HepG2 (cell line): ENCODE results near the gene NRN1L. TPM values are rescaled to one million over a fixed set of nuclear protein-coding genes. Genes with fewer than 3 reads are reported as not detected.

Source experiments
- ATAC-seq: fragments of 200-7000 bp; cut with Tn5 transposase; 3 replicates; pipeline ENCODE4 v1.9.1; 2020; ENCODE audit warnings: mild to moderate bottlenecking, moderate library complexity
- BruUV-seq: library from RNA; stranded (reverse); fragments of 400-500 nt; replicated peaks from 2 replicates; lab custom pipeline; 2021; lab: Mats Ljungman, UMichigan
- CTCF ChIA-PET: fragments of 300-600 bp; formaldehyde crosslinking; extraction: SDS; loops from one replicate; lab custom pipeline; 2021; ENCODE audit warnings: low total read pairs, inconsistent platforms, low intra/inter-chr PET ratio; lab: Yijun Ruan, JAX
- POLR2A ChIA-PET: fragments of 350-600 bp; sonication (Branson Sonifier 250); formaldehyde crosslinking; loops from one replicate; lab custom pipeline; 2020; ENCODE audit warnings: antibody characterized with exemption, inconsistent platforms; lab: Yijun Ruan, JAX
- DNase-seq: peaks from one replicate; pipeline ENCODE4 v3.0.0-alpha.2; 2015; ENCODE audit warnings: low spot score
- FAIRE-seq: peaks from 3 replicates; lab custom pipeline; 2011; peaks lifted over from hg19 to GRCh38; lab: Jason Lieb, UNC
- H2AFZ ChIP-seq: one replicate; pipeline ENCODE4 v1.6.1; 2011; ENCODE audit warnings: low read length, inconsistent platforms
- H3K27ac ChIP-seq: fragments of 300-600 bp; 3 replicates; pipeline ENCODE4 v1.8.0; 2011; ENCODE audit warnings: mixed run types, mild to moderate bottlenecking, mixed read lengths, low read length, inconsistent platforms; ENCODE audit not compliant: insufficient read depth; ENCODE audit errors: extremely low read length
- H3K27me3 ChIP-seq, 2 experiments: fragments of 200-600 bp in 1 of 2; 2 replicates in 1 of 2; 3 replicates in 1 of 2; pipeline versions ENCODE4 v1.6.0 to v1.8.0; 2011; ENCODE audit warnings: low read length in 2 of 2, mild to moderate bottlenecking in 2 of 2, moderate library complexity in 2 of 2, inconsistent platforms in 1 of 2; ENCODE audit not compliant: insufficient read depth in 2 of 2, control insufficient read depth in 1 of 2
- H3K36me3 ChIP-seq, 2 experiments: fragments of 200-600 bp in 1 of 2; replicated peaks in 1 of 2; 2 replicates in 1 of 2; 3 replicates in 1 of 2; pipeline versions ENCODE4 v1.5.1 to v1.8.0; 2011; ENCODE audit warnings: low read length in 2 of 2, inconsistent platforms in 1 of 2; ENCODE audit not compliant: insufficient read depth in 2 of 2, control insufficient read depth in 1 of 2
- H3K4me1 ChIP-seq: 2 replicates; pipeline ENCODE4 v1.5.1; 2012; ENCODE audit warnings: low read length, inconsistent platforms; ENCODE audit not compliant: insufficient read depth
- H3K4me2 ChIP-seq: 2 replicates; pipeline ENCODE4 v1.6.0; 2011; ENCODE audit warnings: low read depth, low read length, inconsistent platforms
- H3K4me3 ChIP-seq, 3 experiments: fragments of 200-600 bp in 1 of 3; sonication (generic), shearing (Covaris generic) in 1 of 3; replicated peaks in 1 of 3; 2 replicates each; pipeline ENCODE4 v1.5.1; 2011 to 2016; ENCODE audit warnings: low read length in 3 of 3, inconsistent platforms in 2 of 3, low read depth in 2 of 3, mild to moderate bottlenecking in 2 of 3, control low read depth in 1 of 3, mixed read lengths in 1 of 3; ENCODE audit not compliant: insufficient read depth in 1 of 3
- H3K79me2 ChIP-seq: one replicate; pipeline ENCODE4 v1.6.1; 2011; ENCODE audit warnings: low read length, inconsistent platforms; ENCODE audit not compliant: insufficient read depth
- H3K9ac ChIP-seq: 2 replicates; pipeline ENCODE4 v1.6.0; 2011; ENCODE audit warnings: mild to moderate bottlenecking, low read depth, low read length, inconsistent platforms; ENCODE audit not compliant: insufficient read depth
- H3K9me3 ChIP-seq: 2 replicates; pipeline ENCODE4 v1.5.1; 2012; ENCODE audit warnings: mild to moderate bottlenecking, low read length
- H4K20me1 ChIP-seq: 2 replicates; pipeline ENCODE4 v1.6.0; 2011; ENCODE audit warnings: inconsistent platforms, mild to moderate bottlenecking, low read length, moderate library complexity; ENCODE audit not compliant: insufficient read depth
- HIVEP1 ChIP-seq: sonication (generic); formaldehyde crosslinking; IDR thresholded peaks from 2 replicates; pipeline ENCODE4 v1.4.0; 2020; ENCODE audit warnings: mild to moderate bottlenecking, missing genetic modification reagents
- MXI1 ChIP-seq: IDR thresholded peaks from 3 replicates; pipeline ENCODE4 v1.6.1; 2012; ENCODE audit warnings: low read depth, low read length, inconsistent platforms, borderline replicate concordance
- PITX1 ChIP-seq: sonication (generic); formaldehyde crosslinking; IDR thresholded peaks from 2 replicates; pipeline ENCODE4 v1.5.1; 2020; ENCODE audit warnings: mild to moderate bottlenecking, missing genetic modification reagents
- TBX3 ChIP-seq: fragments of 450-650 bp; IDR thresholded peaks from 2 replicates; pipeline ENCODE4 v1.6.1; 2017; ENCODE audit warnings: antibody characterized with exemption, mild to moderate bottlenecking, inconsistent platforms, borderline replicate concordance
- ZC3H13 ChIP-seq: sonication (generic); formaldehyde crosslinking; IDR thresholded peaks from 2 replicates; pipeline ENCODE4 v1.8.1; 2023; ENCODE audit warnings: mild to moderate bottlenecking, missing genetic modification reagents, moderate library complexity
- ZNF382 ChIP-seq: sonication (generic); formaldehyde crosslinking; IDR thresholded peaks from 2 replicates; pipeline ENCODE4 v1.5.0; 2020; ENCODE audit warnings: missing genetic modification reagents, mild to moderate bottlenecking, borderline replicate concordance
- ZNF510 ChIP-seq: sonication (generic); formaldehyde crosslinking; IDR thresholded peaks from 2 replicates; pipeline ENCODE4 v1.4.0; 2020; ENCODE audit warnings: low read depth, mild to moderate bottlenecking, missing genetic modification reagents
- ZNF550 ChIP-seq: sonication (generic); formaldehyde crosslinking; IDR thresholded peaks from 2 replicates; pipeline ENCODE4 v1.4.0; 2020; ENCODE audit warnings: mild to moderate bottlenecking, missing genetic modification reagents, borderline replicate concordance
- ZNF567 ChIP-seq: sonication (generic); formaldehyde crosslinking; IDR thresholded peaks from 2 replicates; pipeline ENCODE4 v1.8.1; 2023; ENCODE audit warnings: mild to moderate bottlenecking, missing genetic modification reagents, borderline replicate concordance
- ZNF569 ChIP-seq: sonication (generic); formaldehyde crosslinking; IDR thresholded peaks from 2 replicates; pipeline ENCODE4 v1.5.0; 2020; ENCODE audit warnings: mild to moderate bottlenecking, missing genetic modification reagents, moderate library complexity, borderline replicate concordance
- ZNF598 ChIP-seq: sonication (generic); formaldehyde crosslinking; IDR thresholded peaks from 2 replicates; pipeline ENCODE4 v1.5.1; 2020; ENCODE audit warnings: mild to moderate bottlenecking, missing genetic modification reagents, borderline replicate concordance
- ZNF607 ChIP-seq: sonication (generic); formaldehyde crosslinking; IDR thresholded peaks from 2 replicates; pipeline ENCODE4 v1.5.1; 2020; ENCODE audit warnings: missing genetic modification reagents, mild to moderate bottlenecking, borderline replicate concordance
- ZNF678 ChIP-seq: sonication (generic); formaldehyde crosslinking; IDR thresholded peaks from 2 replicates; pipeline ENCODE4 v1.4.0; 2020; ENCODE audit warnings: mild to moderate bottlenecking, missing genetic modification reagents
- ZNF749 ChIP-seq: sonication (generic); formaldehyde crosslinking; IDR thresholded peaks from 2 replicates; pipeline ENCODE4 v1.8.0; 2022; ENCODE audit warnings: mild to moderate bottlenecking, missing genetic modification reagents, moderate library complexity, borderline replicate concordance
- WGBS: methylation state at CpG from one replicate; pipeline ENCODE4 v1.1.6; 2017; ENCODE audit warnings: low lambda C conversion rate; 5-methylcytosine and 5-hydroxymethylcytosine counted together
- in situ Hi-C: cut with HindIII; loops from 2 replicates; pipeline ENCODE4 v1.10.0; 2017; ENCODE audit warnings: low pct_unique_long_range_greater_than_20kb; ENCODE audit not compliant: extremely low pct_ligation_motif_present
- intact Hi-C: fragments of 100-400 bp; cut with micrococcal nuclease; formaldehyde crosslinking; loops from one replicate; pipeline ENCODE4 v1.10.0; 2022; ENCODE audit not compliant: unreplicated experiment
- polyA plus RNA-seq, 8 experiments: library from polyadenylated mRNA; depleted of rRNA in 3 of 8; stranded (reverse) in 7 of 8; unstranded in 1 of 8; fragments of >200 nt; fragmentation: Illumina TruSeq in 4 of 8; extraction: Trizol in 4 of 8; gene quantifications; 2 replicates each; pipeline versions ENCODE4 v1.2.1 to v1.2.3, GENCODE V29; 2011 to 2016; ENCODE audit warnings: low read depth in 4 of 8, missing spikeins in 1 of 8, mixed read lengths in 1 of 8; ENCODE audit not compliant: insufficient read depth in 1 of 8
- total RNA-seq, 5 experiments: library from RNA; depleted of rRNA; stranded (reverse); fragments of >200 nt; fragmentation: Illumina TruSeq; extraction: Trizol; gene quantifications; 2 replicates each; pipeline ENCODE4 v1.2.3, GENCODE V29; 2016; ENCODE audit warnings: low read depth in 1 of 5
- TF ChIP-seq, protein P1 (sequence below): sonication (generic); formaldehyde crosslinking; IDR thresholded peaks from 2 replicates; pipeline ENCODE4 v1.8.1; 2023; ENCODE audit warnings: mild to moderate bottlenecking, moderate library complexity, missing genetic modification reagents
- TF ChIP-seq, protein P2 (sequence below): sonication (generic); formaldehyde crosslinking; IDR thresholded peaks from 2 replicates; pipeline ENCODE4 v1.8.0; 2022; ENCODE audit warnings: mild to moderate bottlenecking, missing genetic modification reagents; ENCODE audit not compliant: insufficient replicate concordance

Gene NRN1L
- total and polyA plus RNA-seq, 2 of the 13 experiments (the other 11 are each of a cell fraction or from before 2014, with no cell fraction given): 0.53 to 1.2 TPM

GRCh38 chr16:67845291-67846062 is 39.2 kb upstream of the NRN1L start:
- Histone ChIP-seq H3K4me1 (peaks cover 50% of the 10 kb centered on the region), H3K79me2 (peaks cover 64% of the 10 kb centered on the region), H3K36me3 (peaks cover 0 to 4% of the 10 kb centered on the region in 2 experiments; a peak in 3 of 5 replicates), H3K4me2 (peak overlapping the region; percentile 89), H3K4me3 (peak overlapping the region; percentile 97 to 99 (median 97)), H3K27me3 (no peaks in the 10 kb centered on the region; a peak in 1 of 5 replicates), H2AFZ (no peak overlapping the region), H3K27ac (peak overlapping the region; percentile 88), H3K9ac (peak overlapping the region; percentile 99), H4K20me1 (peaks cover 38% of the 10 kb centered on the region), H3K9me3 (no peaks in the 10 kb centered on the region)
- FAIRE-seq (no peak), DNase-seq (no peak), ATAC-seq (no peak)
- no TSS peak for BruUV-seq
- ChIA-PET CTCF (interaction anchor here (1.5 kb wide), 1 partner anchor 29 kb away, joined by 5 read pairs; no protein-coding TSS in a partner anchor), POLR2A (interaction anchor here (0.9 to 6.2 kb wide), 16 partner anchors 11 to 389 kb away, joined by 3 to 47 read pairs (median 5); partner anchors contain the start of genes C16orf86, CTCF, EDC4 and ENKD1)
- in situ Hi-C loops: no loop called here
- 60% methylated on average over 4 of the region's 5 CpGs for WGBS
- intact Hi-C loops: loop anchor here (1.0 kb wide), 2 partner anchors 12 to 29 kb away; no protein-coding TSS in a partner anchor
- TF ChIP-seq, protein P1, sequence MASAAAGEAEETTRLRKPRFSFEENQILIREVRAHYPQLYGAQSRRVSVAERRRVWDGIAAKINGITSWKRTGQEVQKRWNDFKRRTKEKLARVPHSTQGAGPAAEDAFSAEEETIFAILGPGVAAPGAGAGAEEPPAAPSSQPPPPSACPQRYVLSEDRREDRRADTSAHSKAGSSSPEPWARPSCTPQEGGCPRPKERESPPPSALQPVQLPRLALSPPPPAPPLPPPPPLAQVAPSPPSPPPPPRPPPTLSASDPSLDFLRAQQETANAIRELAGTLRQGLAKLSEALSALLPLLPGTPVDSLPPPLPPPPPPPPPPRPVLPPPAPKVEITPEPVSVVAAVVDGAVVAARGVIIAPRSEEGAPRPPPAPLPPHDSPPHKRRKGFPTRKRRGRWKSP (CRISPR knock-in tag): 0 out of 2 replicates have a peak, but pooled peaks have one; percentile 34
- TF ChIP-seq MXI1 (no peak), HIVEP1 (peak; percentile 67; the same call in 1 of the 2 replicates), ZNF567 (0 out of 2 replicates have a peak, but pooled peaks have one; percentile 51), ZNF598 (CRISPR knock-in tag) (no peak), ZNF550 (CRISPR knock-in tag) (0 out of 2 replicates have a peak, but pooled peaks have one; percentile 47), ZNF749 (0 out of 2 replicates have a peak, but pooled peaks have one; percentile 9), ZNF607 (CRISPR knock-in tag) (no peak), ZNF382 (no peak), PITX1 (peak; percentile 3; the same call in 1 of the 2 replicates), ZNF510 (CRISPR knock-in tag) (peak; percentile 18; the same call in 1 of the 2 replicates), ZC3H13 (CRISPR knock-in tag) (peak; percentile 90), ZNF569 (CRISPR knock-in tag) (no peak), TBX3 (no peak), ZNF678 (CRISPR knock-in tag) (0 out of 2 replicates have a peak, but pooled peaks have one; percentile 47)
- TF ChIP-seq, protein P2, sequence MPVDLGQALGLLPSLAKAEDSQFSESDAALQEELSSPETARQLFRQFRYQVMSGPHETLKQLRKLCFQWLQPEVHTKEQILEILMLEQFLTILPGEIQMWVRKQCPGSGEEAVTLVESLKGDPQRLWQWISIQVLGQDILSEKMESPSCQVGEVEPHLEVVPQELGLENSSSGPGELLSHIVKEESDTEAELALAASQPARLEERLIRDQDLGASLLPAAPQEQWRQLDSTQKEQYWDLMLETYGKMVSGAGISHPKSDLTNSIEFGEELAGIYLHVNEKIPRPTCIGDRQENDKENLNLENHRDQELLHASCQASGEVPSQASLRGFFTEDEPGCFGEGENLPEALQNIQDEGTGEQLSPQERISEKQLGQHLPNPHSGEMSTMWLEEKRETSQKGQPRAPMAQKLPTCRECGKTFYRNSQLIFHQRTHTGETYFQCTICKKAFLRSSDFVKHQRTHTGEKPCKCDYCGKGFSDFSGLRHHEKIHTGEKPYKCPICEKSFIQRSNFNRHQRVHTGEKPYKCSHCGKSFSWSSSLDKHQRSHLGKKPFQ: peak; percentile 11
